Measurements from ENCODE around the gene DOK6.

DOK6 gene

GRCh38 chr18:69523582-69523981 is 122.9 kb downstream of the DOK6 start:
- H3K36me3 ChIP-seq (ENCODE audit: control insufficient read depth, insufficient read depth, low read length), result no peaks in the 10 kb centered on the region
- H3K4me3 ChIP-seq (ENCODE audit: insufficient read depth, low read depth, low read length, poor library complexity, severe bottlenecking), result no peak overlapping the region
- no peak overlapping the region for H3K27ac ChIP-seq (ENCODE audit: insufficient read depth, low read length, poor library complexity, severe bottlenecking)
- no peaks in the 10 kb centered on the region for H3K4me1 ChIP-seq (ENCODE audit: control insufficient read depth, insufficient read depth, low read length, poor library complexity, severe bottlenecking)
- no peaks in the 10 kb centered on the region for H3K9me3 ChIP-seq (ENCODE audit: control insufficient read depth, low read length)
- H3K27me3 ChIP-seq (replicated peaks; ENCODE audit: control insufficient read depth, insufficient read depth, low read length, poor library complexity, severe bottlenecking), result no peaks in the 10 kb centered on the region
- no peak for DNase-seq

GRCh38 chr18:69528435-69528834 is 127.7 kb downstream of the DOK6 start:
- Histone ChIP-seq H3K36me3 (ENCODE audit: control insufficient read depth, insufficient read depth, low read length) (no peaks in the 10 kb centered on the region), H3K4me1 (ENCODE audit: control insufficient read depth, insufficient read depth, low read length, poor library complexity, severe bottlenecking) (no peaks in the 10 kb centered on the region), H3K27me3 (replicated peaks; ENCODE audit: control insufficient read depth, insufficient read depth, low read length, poor library complexity, severe bottlenecking) (no peaks in the 10 kb centered on the region), H3K4me3 (ENCODE audit: insufficient read depth, low read depth, low read length, poor library complexity, severe bottlenecking) (no peak overlapping the region), H3K27ac (ENCODE audit: insufficient read depth, low read length, poor library complexity, severe bottlenecking) (no peak overlapping the region), H3K9me3 (ENCODE audit: control insufficient read depth, low read length) (no peaks in the 10 kb centered on the region)
- no peak for DNase-seq

- Histone ChIP-seq H3K27me3 (replicated peaks; ENCODE audit: control insufficient read depth, insufficient read depth, low read length, poor library complexity, severe bottlenecking) (no peaks in the 10 kb centered on the region), H3K4me3 (ENCODE audit: insufficient read depth, low read depth, low read length, poor library complexity, severe bottlenecking) (no peak overlapping the region), H3K27ac (ENCODE audit: insufficient read depth, low read length, poor library complexity, severe bottlenecking) (no peak overlapping the region), H3K4me1 (ENCODE audit: control insufficient read depth, insufficient read depth, low read length, poor library complexity, severe bottlenecking) (no peaks in the 10 kb centered on the region), H3K9me3 (ENCODE audit: control insufficient read depth, low read length) (no peaks in the 10 kb centered on the region), H3K36me3 (ENCODE audit: control insufficient read depth, insufficient read depth, low read length) (no peaks in the 10 kb centered on the region)
- no peak for DNase-seq
Observed at GRCh38 chr18:69529151-69529550, 128.5 kb downstream of the DOK6 start.

DNA sequence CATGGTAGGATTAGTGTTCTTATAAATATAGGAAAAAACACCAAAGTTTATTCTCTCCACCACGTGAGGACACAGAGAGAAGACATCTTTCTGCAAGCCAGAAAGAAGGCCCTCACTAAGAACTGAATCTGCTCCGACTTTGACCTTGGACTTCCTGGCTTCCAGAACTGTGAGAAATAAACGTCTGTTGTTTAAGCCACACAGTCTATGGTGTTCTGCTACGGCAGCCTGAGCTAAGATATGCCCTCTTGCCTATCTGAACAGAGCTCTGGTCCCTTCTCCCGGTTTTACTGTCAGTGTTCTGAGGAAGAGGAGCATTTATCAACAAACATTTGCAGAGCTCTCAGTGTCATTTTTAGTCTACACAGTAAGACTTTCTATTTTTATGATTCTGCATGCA is 131.3 kb downstream of the DOK6 start:
- H3K36me3 ChIP-seq (ENCODE audit: control insufficient read depth, insufficient read depth, low read length), result no peaks in the 10 kb centered on the region
- no peaks in the 10 kb centered on the region for H3K27me3 ChIP-seq (replicated peaks; ENCODE audit: control insufficient read depth, insufficient read depth, low read length, poor library complexity, severe bottlenecking)
- no peak overlapping the region for H3K4me3 ChIP-seq (ENCODE audit: insufficient read depth, low read depth, low read length, poor library complexity, severe bottlenecking)
- DNase-seq, result no peak
- no peaks in the 10 kb centered on the region for H3K4me1 ChIP-seq (ENCODE audit: control insufficient read depth, insufficient read depth, low read length, poor library complexity, severe bottlenecking)
- H3K9me3 ChIP-seq (ENCODE audit: control insufficient read depth, low read length), result no peaks in the 10 kb centered on the region
- H3K27ac ChIP-seq (ENCODE audit: insufficient read depth, low read length, poor library complexity, severe bottlenecking), result no peak overlapping the region

DNA sequence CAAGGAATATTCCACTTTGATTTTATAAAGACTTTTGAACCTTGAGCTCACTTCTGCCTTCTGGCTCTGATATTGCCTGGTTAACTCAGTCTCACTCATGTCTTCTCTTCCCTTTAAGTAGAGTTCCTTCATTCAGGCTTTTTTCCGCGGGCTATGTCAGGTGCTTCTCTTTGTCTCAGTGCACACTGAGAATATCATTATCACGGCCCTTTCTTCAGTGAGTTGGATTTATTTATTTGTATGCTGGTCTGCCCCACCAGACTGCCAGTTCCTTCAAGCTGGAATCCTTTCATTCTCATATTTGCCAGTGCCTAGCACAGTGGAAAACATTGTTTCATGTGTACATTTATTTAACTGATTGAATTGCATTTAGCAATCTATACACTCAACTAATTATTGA is 136.5 kb downstream of the DOK6 start:
- H3K9me3 ChIP-seq (ENCODE audit: control insufficient read depth, low read length), result no peaks in the 10 kb centered on the region
- no peak for DNase-seq

GRCh38 chr18:69538849-69539248 is 138.2 kb downstream of the DOK6 start:
- Histone ChIP-seq H3K27ac (ENCODE audit: insufficient read depth, low read length, poor library complexity, severe bottlenecking) (no peak overlapping the region), H3K4me3 (ENCODE audit: insufficient read depth, low read depth, low read length, poor library complexity, severe bottlenecking) (no peak overlapping the region), H3K9me3 (ENCODE audit: control insufficient read depth, low read length) (no peaks in the 10 kb centered on the region), H3K27me3 (replicated peaks; ENCODE audit: control insufficient read depth, insufficient read depth, low read length, poor library complexity, severe bottlenecking) (no peaks in the 10 kb centered on the region), H3K4me1 (ENCODE audit: control insufficient read depth, insufficient read depth, low read length, poor library complexity, severe bottlenecking) (no peaks in the 10 kb centered on the region), H3K36me3 (ENCODE audit: control insufficient read depth, insufficient read depth, low read length) (no peaks in the 10 kb centered on the region)
- no peak for DNase-seq

More for the DNA sequence above, 136.5 kb downstream of the DOK6 start:
- Histone ChIP-seq H3K36me3 (ENCODE audit: control insufficient read depth, insufficient read depth, low read length) (no peaks in the 10 kb centered on the region), H3K27ac (ENCODE audit: insufficient read depth, low read length, poor library complexity, severe bottlenecking) (no peak overlapping the region), H3K4me3 (ENCODE audit: insufficient read depth, low read depth, low read length, poor library complexity, severe bottlenecking) (no peak overlapping the region), H3K27me3 (replicated peaks; ENCODE audit: control insufficient read depth, insufficient read depth, low read length, poor library complexity, severe bottlenecking) (no peaks in the 10 kb centered on the region), H3K4me1 (ENCODE audit: control insufficient read depth, insufficient read depth, low read length, poor library complexity, severe bottlenecking) (no peaks in the 10 kb centered on the region)

- Histone ChIP-seq H3K4me1 (ENCODE audit: control insufficient read depth, insufficient read depth, low read length, poor library complexity, severe bottlenecking) (no peaks in the 10 kb centered on the region), H3K4me3 (ENCODE audit: insufficient read depth, low read depth, low read length, poor library complexity, severe bottlenecking) (no peak overlapping the region), H3K27me3 (replicated peaks; ENCODE audit: control insufficient read depth, insufficient read depth, low read length, poor library complexity, severe bottlenecking) (no peaks in the 10 kb centered on the region), H3K9me3 (ENCODE audit: control insufficient read depth, low read length) (no peaks in the 10 kb centered on the region), H3K36me3 (ENCODE audit: control insufficient read depth, insufficient read depth, low read length) (no peaks in the 10 kb centered on the region), H3K27ac (ENCODE audit: insufficient read depth, low read length, poor library complexity, severe bottlenecking) (no peak overlapping the region)
- DNase-seq, result no peak
Observed at GRCh38 chr18:69539404-69539803, 138.7 kb downstream of the DOK6 start.

GRCh38 chr18:69556228-69556627 is 155.5 kb downstream of the DOK6 start:
- Histone ChIP-seq H3K4me1 (ENCODE audit: control insufficient read depth, insufficient read depth, low read length, poor library complexity, severe bottlenecking) (no peaks in the 10 kb centered on the region), H3K27me3 (replicated peaks; ENCODE audit: control insufficient read depth, insufficient read depth, low read length, poor library complexity, severe bottlenecking) (no peaks in the 10 kb centered on the region), H3K36me3 (ENCODE audit: control insufficient read depth, insufficient read depth, low read length) (no peaks in the 10 kb centered on the region), H3K9me3 (ENCODE audit: control insufficient read depth, low read length) (no peaks in the 10 kb centered on the region), H3K27ac (ENCODE audit: insufficient read depth, low read length, poor library complexity, severe bottlenecking) (no peak overlapping the region), H3K4me3 (ENCODE audit: insufficient read depth, low read depth, low read length, poor library complexity, severe bottlenecking) (no peak overlapping the region)
- no peak for DNase-seq

GRCh38 chr18:69557282-69557681 is 156.6 kb downstream of the DOK6 start:
- Histone ChIP-seq H3K4me3 (ENCODE audit: insufficient read depth, low read depth, low read length, poor library complexity, severe bottlenecking) (no peak overlapping the region), H3K4me1 (ENCODE audit: control insufficient read depth, insufficient read depth, low read length, poor library complexity, severe bottlenecking) (no peaks in the 10 kb centered on the region), H3K36me3 (ENCODE audit: control insufficient read depth, insufficient read depth, low read length) (no peaks in the 10 kb centered on the region), H3K27me3 (replicated peaks; ENCODE audit: control insufficient read depth, insufficient read depth, low read length, poor library complexity, severe bottlenecking) (no peaks in the 10 kb centered on the region), H3K9me3 (ENCODE audit: control insufficient read depth, low read length) (no peaks in the 10 kb centered on the region), H3K27ac (ENCODE audit: insufficient read depth, low read length, poor library complexity, severe bottlenecking) (no peak overlapping the region)
- no peak for DNase-seq

- H3K27me3 ChIP-seq (replicated peaks; ENCODE audit: control insufficient read depth, insufficient read depth, low read length, poor library complexity, severe bottlenecking), result no peaks in the 10 kb centered on the region
- H3K9me3 ChIP-seq (ENCODE audit: control insufficient read depth, low read length), result no peaks in the 10 kb centered on the region
- no peak overlapping the region for H3K4me3 ChIP-seq (ENCODE audit: insufficient read depth, low read depth, low read length, poor library complexity, severe bottlenecking)
- no peaks in the 10 kb centered on the region for H3K36me3 ChIP-seq (ENCODE audit: control insufficient read depth, insufficient read depth, low read length)
- DNase-seq, result no peak
- H3K4me1 ChIP-seq (ENCODE audit: control insufficient read depth, insufficient read depth, low read length, poor library complexity, severe bottlenecking), result no peaks in the 10 kb centered on the region
- no peak overlapping the region for H3K27ac ChIP-seq (ENCODE audit: insufficient read depth, low read length, poor library complexity, severe bottlenecking)
Observed at GRCh38 chr18:69558052-69558451, 157.4 kb downstream of the DOK6 start.

GRCh38 chr18:69559604-69560003 is 158.9 kb downstream of the DOK6 start:
- no peak for DNase-seq
- Histone ChIP-seq H3K27ac (ENCODE audit: insufficient read depth, low read length, poor library complexity, severe bottlenecking) (no peak overlapping the region), H3K4me3 (ENCODE audit: insufficient read depth, low read depth, low read length, poor library complexity, severe bottlenecking) (no peak overlapping the region), H3K4me1 (ENCODE audit: control insufficient read depth, insufficient read depth, low read length, poor library complexity, severe bottlenecking) (no peaks in the 10 kb centered on the region), H3K36me3 (ENCODE audit: control insufficient read depth, insufficient read depth, low read length) (no peaks in the 10 kb centered on the region), H3K9me3 (ENCODE audit: control insufficient read depth, low read length) (no peaks in the 10 kb centered on the region), H3K27me3 (replicated peaks; ENCODE audit: control insufficient read depth, insufficient read depth, low read length, poor library complexity, severe bottlenecking) (no peaks in the 10 kb centered on the region)
